ENCODE data around the gene GANC. TPM values are rescaled to one million over a fixed set of nuclear protein-coding genes. Genes with fewer than 3 reads are reported as not detected.
"Not testable (repeated sequence)": the region's sequence is repeated elsewhere in the genome, so short reads cannot be mapped to it uniquely, and the experiment has no call there.

GANC gene
- 10 to 100 TPM; 11.9 to 14.1 TPM for polyA plus RNA-seq

DNA sequence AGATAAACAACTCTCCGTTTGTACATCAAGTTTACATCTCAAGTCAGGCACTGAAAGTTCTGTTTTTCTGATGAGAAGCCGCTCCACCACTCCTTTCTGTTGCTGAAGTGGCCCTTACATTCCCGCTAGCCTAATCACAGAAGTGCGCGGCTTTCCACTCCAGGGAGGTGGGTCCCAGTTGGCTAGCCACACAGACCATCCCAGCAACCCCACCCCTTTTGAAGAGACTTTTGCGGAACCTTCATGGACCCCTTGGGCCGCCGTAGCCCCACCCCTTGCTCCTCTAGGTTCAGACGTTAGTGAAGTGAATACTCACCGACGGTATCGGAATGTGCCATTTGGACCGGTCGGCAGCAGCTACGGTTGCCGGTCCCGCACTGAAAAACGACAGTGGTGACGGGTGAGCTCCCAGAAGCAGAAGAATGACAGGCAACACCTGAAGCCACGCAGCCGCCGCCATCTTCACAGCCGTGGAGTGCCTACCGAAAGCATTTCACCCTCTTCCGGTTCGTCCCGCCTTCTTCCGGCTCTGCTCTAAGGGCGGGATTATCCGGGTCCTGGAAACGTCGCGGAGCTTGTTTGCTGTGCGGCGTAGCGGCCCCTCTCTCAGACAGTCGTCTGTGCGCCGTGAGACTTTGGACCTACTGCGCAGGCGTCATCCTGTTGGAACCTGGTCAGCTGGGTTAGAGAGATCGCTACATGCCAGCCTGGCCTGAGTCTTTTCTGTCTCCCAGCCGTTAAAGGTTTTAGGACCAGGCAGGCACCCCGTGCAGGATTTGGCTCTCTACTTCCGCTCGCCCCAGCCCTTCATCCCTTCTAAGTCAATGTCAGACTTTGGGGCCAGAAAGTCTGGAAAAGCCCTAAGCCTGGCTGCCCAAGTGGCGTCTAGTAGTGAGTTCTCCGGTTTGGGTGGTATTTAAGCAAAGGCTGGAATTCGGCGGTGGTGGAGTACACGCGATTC lies at the start of gene GANC, which contains the start of gene TMEM87A:
GANC (plus strand) TSS at position 263 of the 961 bp plus-strand sequence. CDS start 1,281 bp downstream, outside the sequence.
TMEM87A (minus strand) TSS at position 495 of the 961 bp plus-strand sequence; CDS start at position 460, 35 bp downstream.
- Histone ChIP-seq H3K27me3 (ENCODE audit: control insufficient read depth in 1 of 2, insufficient read depth in 2 of 2, low read length in 2 of 2) (no peaks in the 10 kb centered on the region), H3K36me3 (ENCODE audit: control insufficient read depth in 2 of 2, insufficient read depth in 2 of 2, low read length in 1 of 2) (no peaks in the 10 kb centered on the region), H3K9me3 (ENCODE audit: control insufficient read depth in 2 of 2, insufficient read depth in 1 of 2, low read depth in 1 of 2, low read length in 1 of 2) (no peaks in the 10 kb centered on the region), H3K4me3 (ENCODE audit: low read depth in 1 of 2, low read length in 2 of 2) (peak within 1 kb of the TSS; percentile 74 to 93), H3K4me1 (ENCODE audit: control insufficient read depth in 2 of 2, insufficient read depth in 2 of 2, low read length in 1 of 2) (no peaks in the 10 kb centered on the region), H3K27ac (ENCODE audit: low read depth in 2 of 2, low read length in 1 of 2) (peak within 1 kb of the TSS; percentile 98 to 100)
- 0% methylated on average over 52 of the region's 52 CpGs for WGBS, 2 donors

DNA sequence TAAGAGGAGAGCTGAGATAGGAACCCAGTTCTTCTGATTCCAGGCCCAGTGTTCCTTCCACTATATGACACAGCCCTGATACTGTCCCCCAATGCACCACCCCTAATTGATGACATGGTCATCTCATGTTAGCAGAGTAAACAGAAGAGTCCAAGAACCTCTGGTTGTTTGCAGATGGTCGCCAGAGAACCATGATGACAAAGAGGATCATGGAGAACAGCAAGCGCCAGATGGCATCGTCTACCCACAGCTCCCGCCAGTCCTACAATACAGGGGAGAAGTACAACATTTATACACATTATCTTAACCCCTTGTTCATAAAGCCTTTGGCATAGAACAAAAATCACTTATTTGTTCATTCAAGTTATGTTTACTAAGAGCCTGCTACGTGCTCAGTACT lies 46.4 kb upstream of the GANC start:
- Histone ChIP-seq H3K4me1 (ENCODE audit: control insufficient read depth in 2 of 2, insufficient read depth in 2 of 2, low read length in 1 of 2) (no peaks in the 10 kb centered on the region), H3K27me3 (ENCODE audit: control insufficient read depth in 1 of 2, insufficient read depth in 2 of 2, low read length in 2 of 2) (no peaks in the 10 kb centered on the region), H3K36me3 (ENCODE audit: control insufficient read depth in 2 of 2, insufficient read depth in 2 of 2, low read length in 1 of 2) (peaks cover 0 to 12% of the 10 kb centered on the region in 2 donors), H3K4me3 (ENCODE audit: low read depth in 1 of 2, low read length in 2 of 2) (no peak overlapping the region), H3K27ac (ENCODE audit: low read depth in 2 of 2, low read length in 1 of 2) (no peak overlapping the region), H3K9me3 (ENCODE audit: control insufficient read depth in 2 of 2, insufficient read depth in 1 of 2, low read depth in 1 of 2, low read length in 1 of 2) (no peaks in the 10 kb centered on the region)
- WGBS, 2 donors: 91 to 95% methylated on average over 5 of the region's 5 CpGs

GRCh38 chr15:42228036-42228435 lies 45.0 kb upstream of the GANC start:
- no peaks in the 10 kb centered on the region for H3K4me1 ChIP-seq (ENCODE audit: control insufficient read depth in 2 of 2, insufficient read depth in 2 of 2, low read length in 1 of 2)
- WGBS, 2 donors: 45 to 60% methylated on average over 1 of the region's 1 CpG
- no peaks in the 10 kb centered on the region for H3K27me3 ChIP-seq (ENCODE audit: control insufficient read depth in 1 of 2, insufficient read depth in 2 of 2, low read length in 2 of 2)
- no peaks in the 10 kb centered on the region for H3K9me3 ChIP-seq (ENCODE audit: control insufficient read depth in 2 of 2, insufficient read depth in 1 of 2, low read depth in 1 of 2, low read length in 1 of 2)
- peaks cover 4 to 12% of the 10 kb centered on the region in 2 donors for H3K36me3 ChIP-seq (ENCODE audit: control insufficient read depth in 2 of 2, insufficient read depth in 2 of 2, low read length in 1 of 2)
- H3K27ac ChIP-seq (ENCODE audit: low read depth in 2 of 2, low read length in 1 of 2): no peak overlapping the region
- no peak overlapping the region for H3K4me3 ChIP-seq (ENCODE audit: low read depth in 1 of 2, low read length in 2 of 2)

DNA sequence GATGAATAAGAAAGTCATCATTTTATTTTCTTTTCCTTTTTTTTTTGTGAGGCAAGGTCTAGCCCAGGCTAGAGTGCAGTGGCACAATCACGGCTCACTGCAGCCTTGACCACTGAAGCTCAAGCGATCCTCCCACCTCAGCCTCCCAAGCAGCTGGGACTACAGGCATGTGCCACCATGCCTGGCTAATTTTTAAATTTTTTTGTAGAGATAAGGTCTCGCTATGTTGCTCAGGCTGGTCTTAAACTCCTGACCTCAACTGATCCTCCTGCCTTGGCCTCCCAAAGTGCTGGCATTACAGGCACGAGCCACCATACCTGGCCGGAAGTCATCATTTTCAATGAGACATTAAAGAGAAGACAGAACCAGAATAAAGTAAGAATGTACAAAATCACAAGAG lies 44.0 kb upstream of the GANC start:
- H3K4me1 ChIP-seq (ENCODE audit: control insufficient read depth in 2 of 2, insufficient read depth in 2 of 2, low read length in 1 of 2); H3K27ac ChIP-seq (ENCODE audit: low read depth in 2 of 2, low read length in 1 of 2); H3K27me3 ChIP-seq (ENCODE audit: control insufficient read depth in 1 of 2, insufficient read depth in 2 of 2, low read length in 2 of 2); H3K9me3 ChIP-seq (ENCODE audit: control insufficient read depth in 2 of 2, insufficient read depth in 1 of 2, low read depth in 1 of 2, low read length in 1 of 2); H3K4me3 ChIP-seq (ENCODE audit: low read depth in 1 of 2, low read length in 2 of 2): not testable (repeated sequence)
- peaks cover 4 to 14% of the 10 kb centered on the region in 2 donors for H3K36me3 ChIP-seq (ENCODE audit: control insufficient read depth in 2 of 2, insufficient read depth in 2 of 2, low read length in 1 of 2)
- WGBS, 2 donors: 91 to 94% methylated on average over 5 of the region's 5 CpGs

DNA sequence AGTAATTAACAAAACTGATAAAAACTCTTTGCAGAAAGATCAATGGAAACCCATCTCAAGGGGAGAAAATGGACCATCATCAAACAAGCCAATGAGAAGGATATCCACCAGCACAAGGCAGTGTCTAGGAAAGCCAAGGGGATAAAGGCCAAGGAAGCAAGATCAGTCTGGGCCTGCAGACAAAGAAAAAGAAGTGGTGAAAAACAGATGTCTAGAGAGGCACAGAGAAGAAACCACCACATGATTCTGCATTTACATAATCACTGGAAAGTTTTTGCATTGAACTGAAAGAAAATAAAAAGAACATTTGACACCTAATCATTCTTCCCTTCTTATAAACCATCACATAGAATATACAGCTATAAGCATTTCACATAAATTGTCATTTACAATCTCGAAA lies 41.9 kb upstream of the GANC start:
- Histone ChIP-seq H3K9me3 (ENCODE audit: control insufficient read depth in 2 of 2, insufficient read depth in 1 of 2, low read depth in 1 of 2, low read length in 1 of 2) (no peaks in the 10 kb centered on the region), H3K36me3 (ENCODE audit: control insufficient read depth in 2 of 2, insufficient read depth in 2 of 2, low read length in 1 of 2) (peaks cover 4 to 8% of the 10 kb centered on the region in 2 donors), H3K4me1 (ENCODE audit: control insufficient read depth in 2 of 2, insufficient read depth in 2 of 2, low read length in 1 of 2) (no peaks in the 10 kb centered on the region), H3K4me3 (ENCODE audit: low read depth in 1 of 2, low read length in 2 of 2) (no peak overlapping the region), H3K27me3 (ENCODE audit: control insufficient read depth in 1 of 2, insufficient read depth in 2 of 2, low read length in 2 of 2) (no peaks in the 10 kb centered on the region), H3K27ac (ENCODE audit: low read depth in 2 of 2, low read length in 1 of 2) (no peak overlapping the region)
- WGBS, 2 donors: 88 to 97% methylated on average over 1 of the region's 1 CpG

- Histone ChIP-seq H3K4me3 (ENCODE audit: low read depth in 1 of 2, low read length in 2 of 2) (no peak overlapping the region), H3K9me3 (ENCODE audit: control insufficient read depth in 2 of 2, insufficient read depth in 1 of 2, low read depth in 1 of 2, low read length in 1 of 2) (no peaks in the 10 kb centered on the region), H3K27ac (ENCODE audit: low read depth in 2 of 2, low read length in 1 of 2) (no peak overlapping the region), H3K27me3 (ENCODE audit: control insufficient read depth in 1 of 2, insufficient read depth in 2 of 2, low read length in 2 of 2) (no peaks in the 10 kb centered on the region), H3K4me1 (ENCODE audit: control insufficient read depth in 2 of 2, insufficient read depth in 2 of 2, low read length in 1 of 2) (no peaks in the 10 kb centered on the region), H3K36me3 (ENCODE audit: control insufficient read depth in 2 of 2, insufficient read depth in 2 of 2, low read length in 1 of 2) (peaks cover 4 to 7% of the 10 kb centered on the region in 2 donors)
- WGBS, 2 donors: 74 to 77% methylated on average over 5 of the region's 5 CpGs
Observed at GRCh38 chr15:42232606-42233005, 40.4 kb upstream of the GANC start.

GRCh38 chr15:42233107-42233506 lies 39.9 kb upstream of the GANC start:
- Histone ChIP-seq H3K4me1 (ENCODE audit: control insufficient read depth in 2 of 2, insufficient read depth in 2 of 2, low read length in 1 of 2) (no peaks in the 10 kb centered on the region), H3K4me3 (ENCODE audit: low read depth in 1 of 2, low read length in 2 of 2) (no peak overlapping the region), H3K27ac (ENCODE audit: low read depth in 2 of 2, low read length in 1 of 2) (no peak overlapping the region), H3K27me3 (ENCODE audit: control insufficient read depth in 1 of 2, insufficient read depth in 2 of 2, low read length in 2 of 2) (no peaks in the 10 kb centered on the region), H3K36me3 (ENCODE audit: control insufficient read depth in 2 of 2, insufficient read depth in 2 of 2, low read length in 1 of 2) (peaks cover 4 to 7% of the 10 kb centered on the region in 2 donors), H3K9me3 (ENCODE audit: control insufficient read depth in 2 of 2, insufficient read depth in 1 of 2, low read depth in 1 of 2, low read length in 1 of 2) (no peaks in the 10 kb centered on the region)
- 86 to 93% methylated on average over 2 of the region's 2 CpGs for WGBS, 2 donors

GRCh38 chr15:42239528-42240182 lies 33.3 kb upstream of the GANC start:
- Histone ChIP-seq H3K27me3 (ENCODE audit: control insufficient read depth in 1 of 2, insufficient read depth in 2 of 2, low read length in 2 of 2) (no peaks in the 10 kb centered on the region), H3K4me3 (ENCODE audit: low read depth in 1 of 2, low read length in 2 of 2) (no peak overlapping the region), H3K9me3 (ENCODE audit: control insufficient read depth in 2 of 2, insufficient read depth in 1 of 2, low read depth in 1 of 2, low read length in 1 of 2) (no peaks in the 10 kb centered on the region), H3K36me3 (ENCODE audit: control insufficient read depth in 2 of 2, insufficient read depth in 2 of 2, low read length in 1 of 2) (peaks cover 0 to 5% of the 10 kb centered on the region in 2 donors), H3K4me1 (ENCODE audit: control insufficient read depth in 2 of 2, insufficient read depth in 2 of 2, low read length in 1 of 2) (no peaks in the 10 kb centered on the region), H3K27ac (ENCODE audit: low read depth in 2 of 2, low read length in 1 of 2) (no peak overlapping the region)

DNA sequence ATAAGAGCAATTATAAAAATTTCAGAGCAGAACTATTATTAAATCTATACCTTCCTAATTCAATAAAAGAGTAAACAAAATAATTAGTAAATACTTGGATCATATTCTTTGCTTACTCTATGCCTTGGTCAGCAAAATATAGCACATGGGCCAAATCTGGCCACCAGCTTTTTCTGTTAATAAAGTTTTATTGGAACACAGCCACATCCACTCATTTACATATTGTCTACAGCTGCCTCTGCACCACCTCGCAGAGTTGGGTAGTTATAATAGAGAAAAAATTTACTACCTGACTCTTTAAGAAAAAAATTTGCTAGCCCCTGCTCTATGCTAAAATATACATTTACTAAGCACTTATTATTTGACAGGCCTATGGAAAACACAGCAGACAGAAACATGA lies 32.2 kb upstream of the GANC start:
- WGBS, 2 donors: 95 to 96% methylated on average over 1 of the region's 1 CpG
- Histone ChIP-seq H3K4me1 (ENCODE audit: control insufficient read depth in 2 of 2, insufficient read depth in 2 of 2, low read length in 1 of 2) (no peaks in the 10 kb centered on the region), H3K27ac (ENCODE audit: low read depth in 2 of 2, low read length in 1 of 2) (no peak overlapping the region), H3K9me3 (ENCODE audit: control insufficient read depth in 2 of 2, insufficient read depth in 1 of 2, low read depth in 1 of 2, low read length in 1 of 2) (no peaks in the 10 kb centered on the region), H3K27me3 (ENCODE audit: control insufficient read depth in 1 of 2, insufficient read depth in 2 of 2, low read length in 2 of 2) (no peaks in the 10 kb centered on the region), H3K36me3 (ENCODE audit: control insufficient read depth in 2 of 2, insufficient read depth in 2 of 2, low read length in 1 of 2) (peaks cover 0 to 5% of the 10 kb centered on the region in 2 donors), H3K4me3 (ENCODE audit: low read depth in 1 of 2, low read length in 2 of 2) (no peak overlapping the region)

Data from esophagus (tissue), 2 donors.